A673 (cell line): Measurements from ENCODE around the gene SEC16A.

ENCODE experiments used
- CTCF ChIP-seq: fragments of 300-800, 200-600 bp; sonication (generic); conservative IDR thresholded peaks from 2 replicates; pipeline ENCODE4 v1.5.1; 2017; ENCODE audit warnings: low read depth, mild to moderate bottlenecking, antibody characterized with exemption, low read length, moderate library complexity, mixed read lengths
- EZH2 ChIP-seq: fragments of 200-600 bp; sonication (generic); IDR thresholded peaks from 2 replicates; pipeline ENCODE4 v1.6.1; 2017; ENCODE audit warnings: borderline replicate concordance, low read depth, mild to moderate bottlenecking, mixed read lengths, antibody characterized with exemption, low read length; ENCODE audit not compliant: poor library complexity, severe bottlenecking

- no peak for TF ChIP-seq EZH2
- no peak for TF ChIP-seq CTCF
Measured at GRCh38 chr9:136502196-136502595, 19.4 kb upstream of the SEC16A start.
